Esophagus muscularis mucosa (tissue), 4 donors: ENCODE measurements around the gene FBXW4.

Experiments used
- CTCF ChIP-seq, 3 experiments: fragments of 200-600 bp in 2 of 3; fragments of 450-650 bp in 1 of 3; sonication (generic) in 2 of 3; IDR thresholded peaks; one replicate each; pipeline ENCODE4 v1.5.1; 2017 to 2019; ENCODE audit warnings: antibody characterized with exemption in 3 of 3, mild to moderate bottlenecking in 2 of 3, moderate library complexity in 1 of 3
- EP300 ChIP-seq: sonication (generic); formaldehyde crosslinking; IDR thresholded peaks from one replicate; pipeline ENCODE4 v1.6.1; 2017; ENCODE audit warnings: antibody characterized with exemption
- POLR2A ChIP-seq: fragments of 450-650 bp; IDR thresholded peaks from one replicate; pipeline ENCODE4 v1.6.1; 2017; ENCODE audit warnings: antibody characterized with exemption, moderate library complexity, mild to moderate bottlenecking, low read depth
- POLR2AphosphoS5 ChIP-seq, 2 donors: sonication (generic); formaldehyde crosslinking; IDR thresholded peaks; one replicate each; pipeline ENCODE4 v1.6.1; 2017; ENCODE audit warnings: antibody characterized with exemption in 2 of 2

DNA sequence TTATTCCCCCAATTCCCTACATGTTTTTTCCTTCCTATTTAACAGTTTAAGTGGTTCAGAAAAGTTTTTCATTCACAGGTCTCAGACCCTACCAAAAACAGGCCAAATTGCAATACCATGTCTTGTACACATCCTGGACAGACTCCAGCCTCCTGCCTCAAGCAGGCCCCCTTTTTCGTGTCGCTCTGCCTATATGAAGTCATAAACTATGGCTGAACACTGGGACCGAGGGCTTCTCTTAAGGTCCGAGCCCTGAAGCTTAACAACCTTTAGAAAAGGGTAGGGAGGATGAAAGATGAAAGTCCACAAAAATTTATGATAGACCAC is 1.4 kb downstream of the FBXW4 start:
- no peak for TF ChIP-seq CTCF (IDR thresholded peaks at IDR 0.05)
- no peak for TF ChIP-seq POLR2AphosphoS5 (IDR thresholded peaks at IDR 0.05)
- no peak for TF ChIP-seq POLR2A
- TF ChIP-seq EP300: no peak
